H9 (cell line): ENCODE data around the gene EVX2. TPM values are rescaled to one million over a fixed set of nuclear protein-coding genes. Genes with fewer than 3 reads are reported as not detected.

Source experiments
- DNase-seq: peaks from one replicate; pipeline ENCODE4 v3.0.0-alpha.2; 2017
- H2AFZ ChIP-seq: one replicate; pipeline ENCODE4 v1.6.1; 2013; ENCODE audit warnings: mild to moderate bottlenecking, low read length, control low read depth, moderate library complexity
- H2AK5ac ChIP-seq: 2 replicates; pipeline ENCODE4 v1.6.1; 2013; ENCODE audit warnings: low read length, control low read depth, mixed read lengths; ENCODE audit not compliant: insufficient read length
- H2BK120ac ChIP-seq: one replicate; pipeline ENCODE4 v1.6.1; 2013; ENCODE audit warnings: low read depth, mild to moderate bottlenecking, low read length, control low read depth, inconsistent platforms; ENCODE audit not compliant: poor library complexity, severe bottlenecking
- H2BK12ac ChIP-seq: 2 replicates; pipeline ENCODE4 v1.6.1; 2013; ENCODE audit warnings: low read length, control low read depth, mixed read lengths, low read depth; ENCODE audit not compliant: insufficient read length
- H2BK15ac ChIP-seq: 2 replicates; pipeline ENCODE4 v1.6.1; 2013; ENCODE audit warnings: low read depth, low read length, control low read depth
- H2BK20ac ChIP-seq: one replicate; pipeline ENCODE4 v1.6.1; 2013; ENCODE audit warnings: low read depth, mild to moderate bottlenecking, low read length, control low read depth, inconsistent platforms; ENCODE audit not compliant: poor library complexity, severe bottlenecking
- H2BK5ac ChIP-seq: 2 replicates; pipeline ENCODE4 v1.6.1; 2013; ENCODE audit warnings: low read length, control low read depth, mixed read lengths; ENCODE audit not compliant: insufficient read length
- H3K14ac ChIP-seq: 2 replicates; pipeline ENCODE4 v1.6.1; 2013; ENCODE audit warnings: low read length, control low read depth; ENCODE audit not compliant: insufficient read depth
- H3K18ac ChIP-seq: 2 replicates; pipeline ENCODE4 v1.6.1; 2013; ENCODE audit warnings: low read depth, mild to moderate bottlenecking, mixed read lengths, low read length, control low read depth; ENCODE audit not compliant: insufficient read length
- H3K23ac ChIP-seq: 2 replicates; pipeline ENCODE4 v1.6.1; 2013; ENCODE audit warnings: low read length, control low read depth, mixed read lengths, low read depth; ENCODE audit not compliant: insufficient read length
- H3K23me2 ChIP-seq: 2 replicates; pipeline ENCODE4 v1.6.1; 2013; ENCODE audit warnings: low read depth, mild to moderate bottlenecking, mixed read lengths, low read length, control low read depth; ENCODE audit not compliant: insufficient read length, poor library complexity, severe bottlenecking
- H3K27ac ChIP-seq: 2 replicates; pipeline ENCODE4 v1.5.1; 2013; ENCODE audit warnings: low read length, control low read depth, mixed read lengths, low read depth; ENCODE audit not compliant: insufficient read length
- H3K27me3 ChIP-seq: 2 replicates; pipeline ENCODE4 v1.6.1; 2013; ENCODE audit warnings: low read length, control low read depth, inconsistent platforms; ENCODE audit not compliant: insufficient read depth
- H3K4ac ChIP-seq: 2 replicates; pipeline ENCODE4 v1.6.1; 2013; ENCODE audit warnings: low read depth, mild to moderate bottlenecking, control low read depth, inconsistent platforms, low read length, moderate library complexity
- H3K4me1 ChIP-seq: 2 replicates; pipeline ENCODE4 v1.6.1; 2013; ENCODE audit warnings: low read length, control low read depth, inconsistent platforms; ENCODE audit not compliant: insufficient read depth
- H3K4me2 ChIP-seq: 2 replicates; pipeline ENCODE4 v1.6.1; 2013; ENCODE audit warnings: low read length, control low read depth, mixed read lengths; ENCODE audit not compliant: insufficient read length, insufficient read depth
- H3K56ac ChIP-seq: 2 replicates; pipeline ENCODE4 v1.6.1; 2013; ENCODE audit warnings: low read depth, mild to moderate bottlenecking, mixed read lengths, low read length, control low read depth; ENCODE audit not compliant: insufficient read length
- H3K79me1 ChIP-seq: 2 replicates; pipeline ENCODE4 v1.6.1; 2013; ENCODE audit warnings: low read depth, mild to moderate bottlenecking, moderate library complexity, low read length, control low read depth, inconsistent platforms; ENCODE audit not compliant: insufficient read depth, poor library complexity, severe bottlenecking
- H3K79me2 ChIP-seq: 2 replicates; pipeline ENCODE4 v1.6.1; 2013; ENCODE audit warnings: low read length, control low read depth, inconsistent platforms; ENCODE audit not compliant: insufficient read depth
- H3K9ac ChIP-seq: 2 replicates; pipeline ENCODE4 v1.6.1; 2013; ENCODE audit warnings: low read length, control low read depth, mixed read lengths; ENCODE audit not compliant: insufficient read length; ENCODE audit errors: extremely low read depth
- H3K9me3 ChIP-seq: one replicate; pipeline ENCODE4 v1.6.1; 2013; ENCODE audit warnings: low read depth, low read length, inconsistent platforms; ENCODE audit not compliant: control insufficient read depth
- H3T11ph ChIP-seq: one replicate; pipeline ENCODE4 v1.6.1; 2013; ENCODE audit warnings: mild to moderate bottlenecking, low read length, control low read depth, inconsistent platforms
- H4K20me1 ChIP-seq: one replicate; pipeline ENCODE4 v1.6.1; 2013; ENCODE audit not compliant: control insufficient read depth, insufficient read length, insufficient read depth
- H4K5ac ChIP-seq: 2 replicates; pipeline ENCODE4 v1.6.1; 2013; ENCODE audit warnings: low read depth, mild to moderate bottlenecking, mixed read lengths, low read length, control low read depth; ENCODE audit not compliant: insufficient read length
- H4K8ac ChIP-seq: replicated peaks from 2 replicates; pipeline ENCODE4 v1.6.1; 2013; ENCODE audit warnings: low read length, control low read depth, mixed read lengths, low read depth; ENCODE audit not compliant: insufficient read length
- H4K91ac ChIP-seq: 2 replicates; pipeline ENCODE4 v1.6.1; 2013; ENCODE audit warnings: low read depth, mild to moderate bottlenecking, moderate library complexity, mixed read lengths, low read length, control low read depth; ENCODE audit not compliant: insufficient read length
- H3K27ac Mint-ChIP-seq, 3 experiments: 2 replicates in 2 of 3; 3 replicates in 1 of 3; pipeline ENCODE4 v1.8.0; 2020 to 2021; ENCODE audit warnings: mixed read lengths in 3 of 3, mild to moderate bottlenecking in 1 of 3, moderate library complexity in 1 of 3
- H3K27me3 Mint-ChIP-seq: 2 replicates; pipeline ENCODE4 v1.8.0; 2021; ENCODE audit warnings: low read depth, mild to moderate bottlenecking, moderate library complexity, mixed read lengths
- H3K36me3 Mint-ChIP-seq, 3 experiments: 2 replicates in 2 of 3; 3 replicates in 1 of 3; pipeline ENCODE4 v1.8.0; 2020 to 2021; ENCODE audit warnings: low read depth in 3 of 3, mixed read lengths in 3 of 3; ENCODE audit not compliant: insufficient read depth in 1 of 3
- H3K4me1 Mint-ChIP-seq, 2 experiments: 2 replicates each; pipeline ENCODE4 v1.8.0; 2020; ENCODE audit warnings: mixed read lengths in 2 of 2
- H3K4me3 Mint-ChIP-seq, 2 experiments: 2 replicates in 1 of 2; 3 replicates in 1 of 2; pipeline ENCODE4 v1.8.0; 2020 to 2021; ENCODE audit warnings: mild to moderate bottlenecking in 2 of 2, mixed read lengths in 2 of 2, moderate library complexity in 1 of 2
- H3K9me3 Mint-ChIP-seq, 2 experiments: 2 replicates in 1 of 2; 3 replicates in 1 of 2; pipeline ENCODE4 v1.8.0; 2020; ENCODE audit warnings: mild to moderate bottlenecking in 2 of 2, mixed read lengths in 2 of 2, moderate library complexity in 1 of 2
- WGBS: extraction: QIAGEN DNeasy Blood & Tissue Kit; methylation state at CpG from one replicate; pipeline ENCODE4 v1.1.7; 2013; ENCODE audit warnings: missing lambda C conversion rate, low lambda C conversion rate, mixed read lengths; ENCODE audit not compliant: insufficient read length; ENCODE audit errors: extremely low coverage; 5-methylcytosine and 5-hydroxymethylcytosine counted together
- total RNA-seq: library from RNA; stranded (reverse); gene quantifications from 2 replicates; pipeline ENCODE4 v1.2.1, GENCODE V29; 2021
- TF ChIP-seq, protein P1 (sequence below): fragments of 200-600 bp; sonication (generic); conservative IDR thresholded peaks from 3 replicates; pipeline ENCODE4 v1.8.0; 2021; ENCODE audit warnings: antibody characterized with exemption, mild to moderate bottlenecking

Gene EVX2
- total RNA-seq, 1 experiment from 2014 or later = not detected

DNA sequence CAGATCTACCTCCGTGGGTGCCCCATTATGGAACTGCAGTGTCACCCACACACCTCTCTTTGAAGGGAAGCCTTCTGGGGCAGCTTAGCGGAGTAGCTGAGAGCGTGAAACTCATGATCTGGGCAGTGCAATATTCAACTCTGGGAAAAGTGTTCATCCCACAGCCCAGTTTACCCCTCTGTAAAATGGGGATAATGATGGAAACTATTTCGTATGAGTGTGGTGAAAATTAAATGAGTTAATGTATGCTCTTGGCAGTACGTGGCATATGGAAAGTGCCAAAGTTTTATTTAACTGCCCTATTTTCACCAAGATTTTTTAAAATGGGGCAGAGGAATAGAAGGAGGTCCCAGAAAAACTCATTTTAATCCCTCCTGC, 11.5 kb downstream of the EVX2 start:
- Histone ChIP-seq H2AK5ac (no peak overlapping the region), H3K79me2 (no peaks in the 10 kb centered on the region), H4K5ac (no peak overlapping the region), H2BK12ac (no peak overlapping the region), H3K4ac (no peak overlapping the region), H2BK5ac (no peak overlapping the region), H3K23ac (no peak overlapping the region), H4K91ac (no peak overlapping the region), H2AFZ (no peak overlapping the region), H3K23me2 (no peaks in the 10 kb centered on the region), H3K14ac (no peak overlapping the region), H4K20me1 (no peaks in the 10 kb centered on the region), H3K4me1 (no peaks in the 10 kb centered on the region), H3K79me1 (no peaks in the 10 kb centered on the region), H3K56ac (no peak overlapping the region), H3K4me2 (no peak overlapping the region), H3K27me3 (peaks cover 99% of the 10 kb centered on the region), H3K9me3 (no peaks in the 10 kb centered on the region), H3K27ac (no peak overlapping the region), H2BK120ac (no peak overlapping the region), H4K8ac (no peak overlapping the region), H2BK15ac (no peak overlapping the region), H2BK20ac (no peak overlapping the region), H3K18ac (no peak overlapping the region), H3T11ph (no peak overlapping the region), H3K9ac (no peak overlapping the region)
- no CpG with 5 or more reads among the region's 5 CpGs for WGBS
- Mint-ChIP-seq H3K9me3 (peaks cover 5 to 7% of the 10 kb centered on the region in 2 experiments; a peak in 4 of 5 replicates), H3K36me3 (peaks cover 0 to 4% (median 0%) of the 10 kb centered on the region in 3 experiments; a peak in 1 of 7 replicates), H3K4me1 (peaks cover 11 to 33% of the 10 kb centered on the region in 2 experiments; a peak in 3 of 4 replicates), H3K4me3 (no peak overlapping the region; a peak in 1 of 5 replicates), H3K27ac (no peak overlapping the region; a peak in 1 of 7 replicates), H3K27me3 (peaks cover 100% of the 10 kb centered on the region)
- no peak for DNase-seq
- TF ChIP-seq, protein P1, sequence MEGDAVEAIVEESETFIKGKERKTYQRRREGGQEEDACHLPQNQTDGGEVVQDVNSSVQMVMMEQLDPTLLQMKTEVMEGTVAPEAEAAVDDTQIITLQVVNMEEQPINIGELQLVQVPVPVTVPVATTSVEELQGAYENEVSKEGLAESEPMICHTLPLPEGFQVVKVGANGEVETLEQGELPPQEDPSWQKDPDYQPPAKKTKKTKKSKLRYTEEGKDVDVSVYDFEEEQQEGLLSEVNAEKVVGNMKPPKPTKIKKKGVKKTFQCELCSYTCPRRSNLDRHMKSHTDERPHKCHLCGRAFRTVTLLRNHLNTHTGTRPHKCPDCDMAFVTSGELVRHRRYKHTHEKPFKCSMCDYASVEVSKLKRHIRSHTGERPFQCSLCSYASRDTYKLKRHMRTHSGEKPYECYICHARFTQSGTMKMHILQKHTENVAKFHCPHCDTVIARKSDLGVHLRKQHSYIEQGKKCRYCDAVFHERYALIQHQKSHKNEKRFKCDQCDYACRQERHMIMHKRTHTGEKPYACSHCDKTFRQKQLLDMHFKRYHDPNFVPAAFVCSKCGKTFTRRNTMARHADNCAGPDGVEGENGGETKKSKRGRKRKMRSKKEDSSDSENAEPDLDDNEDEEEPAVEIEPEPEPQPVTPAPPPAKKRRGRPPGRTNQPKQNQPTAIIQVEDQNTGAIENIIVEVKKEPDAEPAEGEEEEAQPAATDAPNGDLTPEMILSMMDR = no peak
